Right cardiac atrium (tissue), 5 donors: ENCODE results near the gene FBXL16. TPM values are rescaled to one million over a fixed set of nuclear protein-coding genes. Genes with fewer than 3 reads are reported as not detected.
A peak's percentile ranks its signal among the peaks of the same experiment; 100 is the strongest.
"Not testable (repeated sequence)": the region's sequence is repeated elsewhere in the genome, so short reads cannot be mapped to it uniquely, and the experiment has no call there.

ENCODE experiments used
- ATAC-seq, 2 donors: fragments of 200-7000 bp; cut with Tn5 transposase; one replicate each; pipeline versions ENCODE4 v1.8.0 to v1.9.1; 2020; ENCODE audit warnings: moderate library complexity in 2 of 2, mild to moderate bottlenecking in 1 of 2
- DNase-seq, 3 donors: peaks; one replicate each; pipeline ENCODE4 v3.0.0-alpha.2; 2020
- H3K27ac ChIP-seq: one replicate; pipeline ENCODE4 v1.5.1; 2013; ENCODE audit warnings: mild to moderate bottlenecking, low read length, control low read depth, moderate library complexity
- H3K27me3 ChIP-seq: one replicate; pipeline ENCODE4 v1.6.1; 2013; ENCODE audit not compliant: control insufficient read depth, insufficient read depth
- H3K4me1 ChIP-seq: one replicate; pipeline ENCODE4 v1.6.1; 2013; ENCODE audit warnings: low read length; ENCODE audit not compliant: control insufficient read depth, insufficient read depth
- H3K4me3 ChIP-seq: one replicate; pipeline ENCODE4 v1.5.1; 2013; ENCODE audit warnings: low read length, control low read depth
- H3K9me3 ChIP-seq: one replicate; pipeline ENCODE4 v1.6.1; 2013; ENCODE audit warnings: low read length; ENCODE audit not compliant: control insufficient read depth
- WGBS: extraction: QIAGEN DNeasy Blood & Tissue Kit; methylation state at CpG from one replicate; pipeline ENCODE4 v1.1.7; 2013; 5-methylcytosine and 5-hydroxymethylcytosine counted together
- intact Hi-C, 4 donors: fragments of 100-400 bp; cut with DNase I; formaldehyde crosslinking; loops; one replicate each; pipeline versions ENCODE4 v1.11.0 to v1.14.0; 2022 to 2023
- polyA plus RNA-seq: library from polyadenylated mRNA; stranded (reverse); fragments of 200-250 nt; gene quantifications from one replicate; pipeline ENCODE4 v1.2.3, GENCODE V29; 2013
- total RNA-seq, 4 donors: library from RNA; stranded (reverse); fragmentation: NEBNext Ultra II Directional; extraction: Animal tissue kit (Norgen Biotek cat#: 25700); gene quantifications; one replicate each; pipeline ENCODE4 v1.2.1, GENCODE V29; 2021
- donor health status: healthy with polysubstance abuse.
- donor health status: DM: no; HTN: yes; CAD: no.
- donor health status: DM: no; HTN: no; CAD: no.
- donor health status: DM: no; HTN: yes; CAD: no; lungs with severe emphysema.
- donor health status: DM: yes; HTN: yes; CAD: no.

The FBXL16 gene
- total and polyA plus RNA-seq, 5 donors, result 0.19 to 0.38 (median 0.34) TPM

DNA sequence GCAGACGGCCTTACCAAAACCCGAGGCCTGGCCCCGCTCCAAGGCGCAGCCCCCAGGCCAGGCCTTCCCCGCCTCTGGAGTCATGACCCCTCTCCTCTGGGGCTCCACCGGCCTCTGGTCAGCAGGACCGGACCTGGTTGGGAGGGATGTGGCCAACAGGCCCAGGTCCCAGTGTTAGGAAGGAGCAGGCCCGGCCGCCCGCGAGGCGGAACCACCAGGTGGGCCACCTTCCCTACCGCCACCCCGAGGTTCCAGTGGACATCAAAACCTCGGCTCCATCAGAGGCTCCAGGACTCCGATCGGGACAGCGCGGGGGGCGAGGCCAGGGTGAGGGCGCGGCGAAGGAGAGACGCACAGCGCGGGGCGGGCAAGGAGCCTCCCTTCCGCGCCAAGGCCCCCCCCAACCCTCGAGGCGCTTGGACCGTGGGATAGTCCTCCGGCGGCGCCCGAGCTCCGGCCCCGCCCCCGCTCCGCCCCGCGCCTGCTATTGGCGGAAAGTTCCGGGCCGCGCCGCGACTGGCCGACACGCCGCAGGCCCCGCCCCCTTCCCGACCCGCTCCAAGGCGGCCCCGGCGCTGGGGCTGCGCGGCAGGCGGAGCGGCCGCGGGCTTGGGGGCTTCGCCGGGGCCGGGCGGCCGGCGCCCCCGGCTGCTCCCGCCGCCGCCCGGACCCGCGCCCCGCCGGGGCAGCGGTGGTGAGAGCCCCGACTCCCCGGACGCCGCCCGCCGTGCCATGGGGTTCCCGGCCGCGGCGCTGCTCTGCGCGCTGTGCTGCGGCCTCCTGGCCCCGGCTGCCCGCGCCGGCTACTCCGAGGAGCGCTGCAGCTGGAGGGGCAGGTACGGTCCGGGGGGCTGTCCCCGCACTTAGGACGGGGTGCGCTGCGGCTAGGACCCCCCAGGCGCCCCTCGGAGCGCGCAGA, 9.2 kb upstream of the FBXL16 start, which contains the start of gene METRN:
Gene METRN, plus strand, starts transcription at position 561 of the 919 bp plus-strand sequence. Its CDS starts 172 bp downstream, at position 733.
- peak; percentile 93 to 99 (median 97) for DNase-seq
- ATAC-seq, result peak; percentile 88 to 90
- Histone ChIP-seq H3K27me3 (no peaks in the 10 kb centered on the region), H3K9me3 (no peaks in the 10 kb centered on the region), H3K4me3 (peak within 1 kb of the TSS; percentile 91), H3K4me1 (peaks cover under 1% of the 10 kb centered on the region), H3K27ac (no peak within 1 kb of the TSS)
- intact Hi-C loops, result loop anchor here in 3 of 4 donors (5.0 to 10.0 kb wide), 3 partner anchors 70 to 340 kb away; partner anchors contain the start of genes CHTF18 (in 3 of the 3) and RPUSD1 (in 3 of the 3)
- WGBS, result 3% methylated on average over 107 of the region's 108 CpGs

DNA sequence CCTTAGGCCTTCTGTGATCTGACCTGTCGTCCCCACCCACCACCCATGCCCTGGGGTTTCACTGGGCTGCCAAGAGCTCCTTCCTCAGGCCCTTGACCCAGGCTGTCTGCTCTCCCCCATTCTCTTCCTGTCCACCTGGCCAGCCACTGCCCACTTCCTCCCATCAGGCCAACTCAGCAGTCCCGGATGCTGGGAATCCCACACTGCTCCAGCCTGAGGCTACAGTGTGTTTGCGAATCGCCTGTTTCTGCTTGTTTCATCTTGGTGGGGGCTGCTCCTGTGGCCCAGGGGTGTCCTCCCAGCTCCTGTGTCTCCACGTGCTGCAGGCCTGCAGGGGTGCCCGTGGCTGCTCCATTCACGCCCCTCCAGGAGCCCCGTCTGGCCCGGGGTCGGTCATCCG, 8.5 kb upstream of the FBXL16 start:
- Histone ChIP-seq H3K27ac (no peak overlapping the region), H3K9me3 (no peaks in the 10 kb centered on the region), H3K4me1 (no peaks in the 10 kb centered on the region), H3K27me3 (no peaks in the 10 kb centered on the region), H3K4me3 (no peak overlapping the region)
- no peak for ATAC-seq
- intact Hi-C loops, result loop anchor here in 3 of 4 donors (5.0 to 10.0 kb wide), 3 partner anchors 71 to 341 kb away; partner anchors contain the start of genes CHTF18 (in 3 of the 3) and RPUSD1 (in 3 of the 3)
- DNase-seq, result no peak
- WGBS, result 71% methylated on average over 11 of the region's 11 CpGs

DNA sequence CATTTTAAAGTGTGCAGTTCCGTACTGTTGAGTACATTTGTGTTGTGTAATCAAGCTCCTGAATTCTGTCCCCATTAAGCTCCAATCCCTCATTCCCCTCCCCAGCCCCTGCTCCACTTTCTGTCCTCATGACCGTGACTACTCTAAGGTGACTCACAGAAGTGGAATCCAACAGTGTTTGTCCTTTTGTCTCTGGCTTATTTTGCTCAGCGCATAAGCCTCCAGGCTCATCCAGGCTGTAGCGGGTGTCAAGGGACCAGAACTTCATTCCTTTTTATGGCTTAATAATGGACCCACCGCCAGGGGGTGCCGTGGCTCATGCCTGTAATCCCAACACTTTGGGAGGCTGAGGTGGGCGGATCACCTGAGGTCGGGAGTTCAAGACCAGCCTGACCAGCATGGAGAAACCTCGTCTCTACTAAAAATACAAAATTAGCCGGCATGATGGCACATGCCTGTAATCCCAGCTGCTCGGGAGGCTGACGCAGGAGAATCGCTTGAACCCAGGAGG, 7.2 kb upstream of the FBXL16 start:
- WGBS, result 57% methylated on average over 13 of the region's 13 CpGs
- ATAC-seq, H3K27me3 ChIP-seq: not testable (repeated sequence)

DNA sequence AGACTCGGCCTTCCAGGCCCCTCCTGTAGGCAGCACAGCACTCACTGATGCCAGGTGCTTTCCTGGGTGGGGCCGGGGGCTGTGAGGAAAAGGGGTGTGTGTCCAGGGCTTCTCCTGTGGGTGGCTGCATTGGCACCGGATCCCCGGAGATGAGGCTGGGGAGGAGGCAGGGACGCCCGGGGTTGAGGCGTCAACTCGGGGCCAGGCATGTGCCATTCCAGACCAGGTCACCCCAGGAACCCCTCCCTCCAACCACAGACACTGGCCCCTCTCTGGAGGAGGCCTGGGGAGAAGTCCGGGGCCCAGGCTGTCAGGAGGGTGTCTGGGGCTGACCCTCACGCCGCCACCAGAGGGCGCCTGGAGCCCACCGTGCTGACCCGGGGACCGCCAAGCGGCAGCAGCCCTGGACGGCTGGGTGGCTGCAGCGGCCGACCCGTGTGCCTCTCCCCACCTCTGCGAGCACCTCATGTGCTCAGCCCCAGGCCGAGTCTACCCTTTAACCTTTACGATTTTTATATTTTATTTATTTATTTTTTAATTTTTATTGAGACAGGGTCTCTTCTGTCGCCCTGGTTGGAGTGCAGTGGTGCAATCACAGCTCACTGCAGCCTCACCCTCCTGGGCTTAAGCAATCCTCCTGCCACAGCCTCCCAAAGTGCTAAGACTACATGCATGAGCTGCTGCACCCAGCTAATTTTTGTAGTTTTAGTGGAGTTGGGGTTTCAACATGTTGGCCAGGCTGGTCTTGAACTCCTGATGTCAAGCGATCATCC, 6.1 kb upstream of the FBXL16 start:
- 12% methylated on average over 25 of the region's 25 CpGs for WGBS
- H3K27ac ChIP-seq, result no peak overlapping the region
- H3K4me1 ChIP-seq, result no peaks in the 10 kb centered on the region
- H3K4me3 ChIP-seq, result no peak overlapping the region
- no peaks in the 10 kb centered on the region for H3K27me3 ChIP-seq
- H3K9me3 ChIP-seq, result no peaks in the 10 kb centered on the region
- intact Hi-C loops, result loop anchor here (2.0 to 10.0 kb wide), 4 partner anchors 73 to 343 kb away; partner anchors contain the start of genes CHTF18 (in 3 of the 4) and RPUSD1 (in 3 of the 4)
- ATAC-seq (peak; percentile 64 to 67), DNase-seq (peak; percentile 83 to 94 (median 92))

More for the DNA sequence above, 7.2 kb upstream of the FBXL16 start:
- intact Hi-C loops, result loop anchor here (2.0 to 10.0 kb wide), 4 partner anchors 72 to 342 kb away; partner anchors contain the start of genes CHTF18 (in 3 of the 4) and RPUSD1 (in 3 of the 4)
- H3K9me3 ChIP-seq, DNase-seq, H3K27ac ChIP-seq, H3K4me1 ChIP-seq, H3K4me3 ChIP-seq: not testable (repeated sequence)

DNA sequence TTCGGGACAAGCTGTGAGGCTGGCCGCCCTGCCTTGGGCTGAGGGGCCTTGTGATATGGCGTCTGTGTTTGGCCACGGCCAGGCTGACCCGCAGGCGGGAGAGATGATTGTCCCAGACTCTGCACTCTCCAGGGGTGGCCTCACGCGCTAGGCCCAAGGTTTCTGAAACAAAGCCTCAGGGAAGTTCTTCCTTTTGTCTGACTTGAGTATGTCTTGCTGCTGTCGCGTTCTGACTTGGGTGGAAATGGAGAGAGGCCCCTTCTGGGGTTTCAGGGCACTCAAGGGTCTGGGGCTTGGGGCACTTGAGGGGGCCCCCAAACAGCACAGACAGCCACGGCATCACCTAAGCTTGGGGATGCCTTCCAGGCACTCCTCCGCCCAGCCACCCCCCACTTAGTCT, 5.5 kb upstream of the FBXL16 start:
- no peaks in the 10 kb centered on the region for H3K27me3 ChIP-seq
- no peak overlapping the region for H3K27ac ChIP-seq
- H3K9me3 ChIP-seq, result no peaks in the 10 kb centered on the region
- no peak for ATAC-seq
- 70% methylated on average over 12 of the region's 12 CpGs for WGBS
- no peak overlapping the region for H3K4me3 ChIP-seq
- no peaks in the 10 kb centered on the region for H3K4me1 ChIP-seq
- intact Hi-C loops, result loop anchor here in 3 of 4 donors (5.0 to 10.0 kb wide), 3 partner anchors 74 to 344 kb away; partner anchors contain the start of genes CHTF18 (in 3 of the 3) and RPUSD1 (in 3 of the 3)
- no peak for DNase-seq

DNA sequence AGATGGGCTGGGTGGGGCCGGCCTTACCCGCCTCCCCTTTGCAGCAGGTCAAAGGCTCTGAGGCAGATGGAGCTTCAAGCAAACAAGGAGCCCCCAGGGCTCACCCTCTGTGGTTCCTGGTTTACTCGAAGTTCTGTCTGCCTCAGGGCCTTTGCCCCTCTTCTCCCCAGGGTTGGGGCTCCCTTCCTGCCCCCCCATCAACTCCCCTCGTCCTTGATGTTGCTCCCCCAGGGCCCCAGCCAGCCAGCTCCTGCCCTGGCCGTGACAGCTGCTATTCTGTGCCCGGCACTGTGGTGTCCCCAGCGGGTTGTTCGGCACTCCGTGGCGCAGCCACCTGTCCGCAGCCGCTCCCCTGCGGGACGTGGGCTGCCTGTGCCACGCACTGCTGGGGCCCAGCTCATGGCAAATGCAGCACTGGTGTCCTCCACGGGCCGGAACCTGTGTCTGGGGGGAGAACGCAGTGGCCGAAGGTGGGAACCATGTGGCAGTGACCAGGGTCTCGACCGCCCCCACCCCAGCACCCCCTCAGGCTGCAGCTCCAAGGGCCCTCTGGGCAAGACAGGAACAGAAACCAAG, 5.0 kb upstream of the FBXL16 start:
- intact Hi-C loops, result loop anchor here in 3 of 4 donors (5.0 to 10.0 kb wide), 3 partner anchors 74 to 344 kb away; partner anchors contain the start of genes CHTF18 (in 3 of the 3) and RPUSD1 (in 3 of the 3)
- no peak for ATAC-seq
- Histone ChIP-seq H3K27ac (no peak overlapping the region), H3K4me1 (no peaks in the 10 kb centered on the region), H3K9me3 (no peaks in the 10 kb centered on the region), H3K4me3 (no peak overlapping the region), H3K27me3 (no peaks in the 10 kb centered on the region)
- WGBS, result 71% methylated on average over 21 of the region's 21 CpGs
- no peak for DNase-seq

DNA sequence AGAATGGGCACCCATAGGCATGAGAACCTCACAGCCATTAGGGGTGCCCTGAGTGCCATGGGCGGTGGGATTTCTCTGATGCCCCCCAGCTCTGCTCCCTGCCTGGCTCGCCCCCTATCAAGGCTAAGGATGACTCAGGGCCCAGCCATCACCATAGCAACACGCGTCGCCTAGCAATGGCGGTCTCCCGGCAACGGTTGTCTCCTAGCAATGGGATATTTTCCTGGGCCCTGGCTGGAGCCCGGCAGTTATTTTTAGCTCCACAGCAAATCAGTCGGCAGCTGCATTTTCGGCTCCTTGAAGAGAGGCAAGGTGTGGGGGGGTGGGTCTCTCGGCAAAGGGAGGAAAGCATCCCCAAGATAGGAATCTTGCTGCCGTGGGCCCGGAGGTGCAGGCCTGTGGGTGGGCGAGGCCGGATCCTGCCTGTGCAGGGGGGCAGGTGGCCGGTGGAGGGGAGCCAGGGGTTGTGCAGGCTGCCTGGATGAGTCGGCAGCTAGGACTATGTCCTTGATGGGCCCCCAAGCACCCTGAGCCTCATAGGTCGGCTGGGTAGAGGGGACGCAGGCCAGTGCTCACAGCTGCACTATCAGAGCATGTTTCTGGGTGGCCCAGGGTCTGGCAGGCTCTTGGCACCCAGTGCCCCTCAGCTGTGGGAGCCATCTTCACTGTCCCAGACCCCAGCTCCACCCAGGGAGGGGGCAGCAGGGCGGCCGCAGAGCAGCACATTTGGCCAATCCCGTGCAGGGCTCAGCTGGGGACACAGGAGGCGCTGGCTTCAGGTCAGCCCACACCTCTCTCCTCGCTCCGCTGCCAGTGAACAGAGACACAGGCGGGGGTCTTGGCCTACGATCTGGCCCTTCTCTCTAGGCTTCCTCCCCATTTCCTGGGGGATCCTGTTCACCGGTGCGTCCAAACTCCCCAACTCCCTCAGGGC, 4.2 kb upstream of the FBXL16 start:
- no peak overlapping the region for H3K27ac ChIP-seq
- ATAC-seq (no peak), DNase-seq (no peak)
- no peak overlapping the region for H3K4me3 ChIP-seq
- 22% methylated on average over 30 of the region's 30 CpGs for WGBS
- no peaks in the 10 kb centered on the region for H3K27me3 ChIP-seq
- H3K9me3 ChIP-seq, result no peaks in the 10 kb centered on the region
- intact Hi-C loops, result loop anchor here in 3 of 4 donors (5.0 to 10.0 kb wide), 4 partner anchors 75 to 345 kb away; partner anchors contain the start of genes CHTF18 (in 3 of the 3) and RPUSD1 (in 3 of the 3)
- no peaks in the 10 kb centered on the region for H3K4me1 ChIP-seq

DNA sequence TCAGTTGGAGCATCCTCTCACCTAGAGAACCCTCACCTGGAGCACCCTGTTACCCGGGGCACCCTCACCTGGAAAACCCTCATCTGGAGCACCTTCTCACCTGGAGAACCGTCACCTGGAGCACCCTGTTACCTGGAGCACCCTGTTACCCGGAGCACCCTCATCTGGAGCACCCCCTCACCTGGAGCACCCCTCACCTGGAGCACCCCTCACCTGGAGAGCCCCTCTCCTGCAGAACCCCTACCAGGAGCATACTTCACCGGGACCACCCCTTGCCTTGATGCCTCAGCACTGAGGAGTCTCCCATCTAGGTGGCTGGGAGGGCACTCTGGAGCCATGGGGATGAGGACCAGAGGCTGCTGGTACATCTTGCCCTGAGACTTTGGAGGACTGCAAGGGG, 3.4 kb upstream of the FBXL16 start:
- ATAC-seq, result no peak
- Histone ChIP-seq H3K4me3 (no peak overlapping the region), H3K27me3 (no peaks in the 10 kb centered on the region), H3K27ac (no peak overlapping the region), H3K9me3 (no peaks in the 10 kb centered on the region), H3K4me1 (no peaks in the 10 kb centered on the region)
- intact Hi-C loops, result loop anchor here in 1 of 4 donors (5.0 kb wide), 1 partner anchor 343 kb away; no protein-coding TSS in a partner anchor
- no peak for DNase-seq
- WGBS, result 61% methylated on average over 4 of the region's 4 CpGs

DNA sequence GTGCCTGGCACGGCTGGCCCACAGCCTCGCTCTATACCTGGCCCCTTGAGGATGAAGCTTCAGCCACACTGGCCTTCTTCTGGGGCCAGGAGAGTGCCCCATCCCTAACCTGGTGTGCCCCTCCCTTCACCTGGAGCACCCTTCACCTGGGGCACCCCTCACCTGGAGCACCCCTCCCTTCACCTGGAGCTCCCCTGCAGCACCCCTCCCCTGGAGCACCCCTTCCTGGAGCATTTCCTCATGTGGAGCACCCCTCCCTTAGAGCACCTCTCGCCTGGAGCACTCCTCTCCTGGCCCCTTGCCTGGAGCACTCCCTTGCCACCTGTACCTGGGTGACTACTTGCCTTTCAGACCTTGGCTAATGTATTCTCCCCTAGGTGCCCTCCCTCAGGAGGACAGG, 2.4 kb upstream of the FBXL16 start:
- no peak for DNase-seq
- intact Hi-C loops, result loop anchor here in 1 of 4 donors (5.0 kb wide), 1 partner anchor 344 kb away; no protein-coding TSS in a partner anchor
- Histone ChIP-seq H3K4me3 (no peak overlapping the region), H3K9me3 (no peaks in the 10 kb centered on the region), H3K27me3 (no peaks in the 10 kb centered on the region), H3K4me1 (no peaks in the 10 kb centered on the region), H3K27ac (no peak overlapping the region)
- WGBS, result 54% methylated on average over 3 of the region's 3 CpGs
- ATAC-seq, result no peak
